HG03565 (cell line): Measurements from ENCODE around the gene SCN1B.
"Not testable (repeated sequence)": the region's sequence is repeated elsewhere in the genome, so short reads cannot be mapped to it uniquely, and the experiment has no call there.

ENCODE experiments used
- ATAC-seq: cut with Tn5 transposase; IDR thresholded peaks from one replicate; pipeline ENCODE4 v1.9.1; 2021; ENCODE audit warnings: mild to moderate bottlenecking, moderate library complexity; ENCODE audit not compliant: unreplicated experiment

Gene SCN1B

GRCh38 chr19:35030257-35031071 lies at the start of gene SCN1B:
Gene SCN1B (plus strand): TSS chr19:35030470. CDS start chr19:35030821, 351 bp downstream.
- no peak for ATAC-seq

- ATAC-seq, result no peak
Observed at GRCh38 chr19:34982275-34982674, 48.0 kb upstream of the SCN1B start.

- ATAC-seq, result no peak
Observed at GRCh38 chr19:34983786-34984185, 46.5 kb upstream of the SCN1B start.

- no peak for ATAC-seq
Observed at GRCh38 chr19:34984287-34984686, 46.0 kb upstream of the SCN1B start.

- no peak for ATAC-seq
Observed at GRCh38 chr19:34985249-34986022, 44.8 kb upstream of the SCN1B start.

GRCh38 chr19:34988119-34988518 lies 42.2 kb upstream of the SCN1B start:
- no peak for ATAC-seq

GRCh38 chr19:34989298-34989697 lies 41.0 kb upstream of the SCN1B start:
- no peak for ATAC-seq

- ATAC-seq, result no peak
Observed at GRCh38 chr19:34990578-34991192, 39.6 kb upstream of the SCN1B start.

GRCh38 chr19:34991542-34992333 lies 38.5 kb upstream of the SCN1B start:
- no peak for ATAC-seq

- not testable (repeated sequence) for ATAC-seq
Observed at GRCh38 chr19:34992582-34992981, 37.7 kb upstream of the SCN1B start.

- ATAC-seq, result no peak
Observed at GRCh38 chr19:34994286-34994642, 36.0 kb upstream of the SCN1B start.

- ATAC-seq, result no peak
Observed at GRCh38 chr19:34994643-34995541, 35.4 kb upstream of the SCN1B start.

- no peak for ATAC-seq
Observed at GRCh38 chr19:34995551-34995950, 34.7 kb upstream of the SCN1B start.

- ATAC-seq, result no peak
Observed at GRCh38 chr19:34997071-34997617, 33.1 kb upstream of the SCN1B start.

GRCh38 chr19:34998224-34998623 lies 32.0 kb upstream of the SCN1B start:
- ATAC-seq, result not testable (repeated sequence)

GRCh38 chr19:34998777-34999497 lies 31.3 kb upstream of the SCN1B start:
- no peak for ATAC-seq

GRCh38 chr19:34999498-35000337 lies 30.6 kb upstream of the SCN1B start, which contains the start of gene GRAMD1A:
Gene GRAMD1A (plus strand): TSS chr19:35000323. CDS start chr19:35000479, 156 bp downstream.
- no peak for ATAC-seq

GRCh38 chr19:35000338-35000646 lies 30.0 kb upstream of the SCN1B start:
- no peak for ATAC-seq
